ENCODE data around the gene PDE1A. TPM values are rescaled to one million over a fixed set of nuclear protein-coding genes. Genes with fewer than 3 reads are reported as not detected.

PDE1A gene
- total RNA-seq, 1 donor from 2014 or later = 1.9 TPM

DNA sequence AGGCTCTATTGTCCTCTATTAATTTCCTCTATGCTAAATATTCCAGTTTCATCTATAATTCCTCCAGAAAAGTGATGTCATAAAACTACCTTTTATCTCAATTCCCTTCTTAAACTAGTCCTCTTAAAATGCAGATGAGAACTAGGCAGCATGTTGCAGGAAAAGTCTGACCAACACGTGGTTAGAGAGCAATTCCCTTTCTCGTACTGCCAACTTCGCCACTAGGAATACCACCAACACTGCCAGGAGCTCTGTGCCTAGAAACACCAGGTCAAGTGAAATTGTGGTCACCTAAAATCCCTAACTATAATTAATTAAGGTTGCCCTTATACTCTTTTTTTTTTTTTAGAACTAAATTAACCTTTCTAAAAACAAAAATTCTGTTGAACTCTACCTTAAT lies 313.5 kb downstream of the PDE1A start:
- DNase-seq (ENCODE audit: low spot score in 2 of 2, unreplicated experiment in 2 of 2) = no peak
- H3K36me3 Mint-ChIP-seq = no peaks in the 10 kb centered on the region
- no peaks in the 10 kb centered on the region for H3K27me3 Mint-ChIP-seq (ENCODE audit: low read depth)
- peaks cover 19% of the 10 kb centered on the region for H3K4me1 Mint-ChIP-seq
- H3K9me3 Mint-ChIP-seq = no peaks in the 10 kb centered on the region
- H3K27ac Mint-ChIP-seq = no peak overlapping the region
- TF ChIP-seq CTCF (IDR thresholded peaks at IDR 0.05; ENCODE audit: unreplicated experiment) = no peak
- no peak overlapping the region for H3K4me3 Mint-ChIP-seq

DNA sequence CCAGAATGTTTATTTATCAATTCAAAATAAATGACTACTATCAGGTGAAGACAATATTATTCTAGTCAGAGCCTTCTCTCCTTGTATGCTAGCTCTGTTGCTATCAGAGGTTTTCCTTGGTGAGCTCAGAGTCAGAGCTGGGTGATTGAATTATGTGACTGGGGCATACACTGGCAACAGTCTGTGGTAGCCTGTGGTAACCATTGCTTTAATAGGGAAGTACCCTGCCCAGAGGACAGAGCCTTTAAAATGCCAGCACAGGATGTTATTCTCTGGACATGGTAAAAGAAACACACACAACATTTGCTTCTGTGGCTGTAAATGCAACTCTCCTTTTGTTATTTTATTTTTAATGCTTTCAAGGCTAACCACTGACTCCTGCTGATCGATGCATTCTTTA lies 316.5 kb downstream of the PDE1A start:
- H3K9me3 Mint-ChIP-seq = peaks cover 1% of the 10 kb centered on the region
- H3K27me3 Mint-ChIP-seq (ENCODE audit: low read depth) = no peaks in the 10 kb centered on the region
- no peak for DNase-seq (ENCODE audit: low spot score in 2 of 2, unreplicated experiment in 2 of 2)
- peaks cover 8% of the 10 kb centered on the region for H3K4me1 Mint-ChIP-seq
- H3K27ac Mint-ChIP-seq = no peak overlapping the region
- no peak for TF ChIP-seq CTCF (IDR thresholded peaks at IDR 0.05; ENCODE audit: unreplicated experiment)
- H3K36me3 Mint-ChIP-seq = no peaks in the 10 kb centered on the region
- no peak overlapping the region for H3K4me3 Mint-ChIP-seq

GRCh38 chr2:182103526-182103925 lies 323.3 kb downstream of the PDE1A start:
- Mint-ChIP-seq H3K9me3 (peaks cover 14% of the 10 kb centered on the region), H3K4me3 (no peak overlapping the region), H3K27me3 (ENCODE audit: low read depth) (no peaks in the 10 kb centered on the region), H3K27ac (no peak overlapping the region), H3K4me1 (no peaks in the 10 kb centered on the region), H3K36me3 (peaks cover 6% of the 10 kb centered on the region)
- no peak for TF ChIP-seq CTCF (IDR thresholded peaks at IDR 0.05; ENCODE audit: unreplicated experiment)
- no peak for DNase-seq (ENCODE audit: low spot score in 2 of 2, unreplicated experiment in 2 of 2)

GRCh38 chr2:182101263-182101662 lies 325.6 kb downstream of the PDE1A start:
- H3K36me3 Mint-ChIP-seq = peaks cover 6% of the 10 kb centered on the region
- H3K27me3 Mint-ChIP-seq (ENCODE audit: low read depth) = no peaks in the 10 kb centered on the region
- peaks cover 14% of the 10 kb centered on the region for H3K9me3 Mint-ChIP-seq
- DNase-seq (ENCODE audit: low spot score in 2 of 2, unreplicated experiment in 2 of 2) = no peak
- no peaks in the 10 kb centered on the region for H3K4me1 Mint-ChIP-seq
- H3K27ac Mint-ChIP-seq = no peak overlapping the region
- TF ChIP-seq CTCF (IDR thresholded peaks at IDR 0.05; ENCODE audit: unreplicated experiment) = peak; percentile 38
- no peak overlapping the region for H3K4me3 Mint-ChIP-seq

DNA sequence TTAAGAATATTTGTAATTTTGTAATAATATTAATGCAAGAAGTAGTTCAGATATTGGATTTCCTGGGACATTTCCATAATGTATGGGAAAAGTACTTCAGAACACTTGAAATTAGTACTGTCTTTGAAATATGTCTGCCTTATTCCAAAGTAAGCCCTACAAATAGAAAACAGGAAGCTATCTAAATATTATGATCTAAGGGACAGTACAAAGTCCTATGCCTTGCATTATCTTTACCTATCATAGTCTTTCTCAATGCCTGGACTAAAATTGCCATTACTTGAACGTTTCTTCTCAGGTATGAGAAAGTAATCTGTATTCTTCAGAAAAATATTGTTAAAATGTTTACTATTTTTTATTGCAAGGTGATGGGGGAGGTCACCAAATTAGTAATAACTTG lies 328.2 kb downstream of the PDE1A start:
- peaks cover 9% of the 10 kb centered on the region for H3K9me3 Mint-ChIP-seq
- no peaks in the 10 kb centered on the region for H3K27me3 Mint-ChIP-seq (ENCODE audit: low read depth)
- H3K36me3 Mint-ChIP-seq = peaks cover 4% of the 10 kb centered on the region
- no peak for DNase-seq (ENCODE audit: low spot score in 2 of 2, unreplicated experiment in 2 of 2)
- H3K4me3 Mint-ChIP-seq = no peak overlapping the region
- no peaks in the 10 kb centered on the region for H3K4me1 Mint-ChIP-seq
- H3K27ac Mint-ChIP-seq = no peak overlapping the region
- TF ChIP-seq CTCF (IDR thresholded peaks at IDR 0.05; ENCODE audit: unreplicated experiment) = no peak

GRCh38 chr2:182097571-182098164 lies 329.2 kb downstream of the PDE1A start:
- DNase-seq (ENCODE audit: low spot score in 2 of 2, unreplicated experiment in 2 of 2) = no peak
- Mint-ChIP-seq H3K9me3 (peaks cover 13% of the 10 kb centered on the region), H3K27me3 (ENCODE audit: low read depth) (no peaks in the 10 kb centered on the region), H3K4me1 (no peaks in the 10 kb centered on the region), H3K27ac (no peak overlapping the region), H3K36me3 (peaks cover 7% of the 10 kb centered on the region), H3K4me3 (no peak overlapping the region)
- TF ChIP-seq CTCF (IDR thresholded peaks at IDR 0.05; ENCODE audit: unreplicated experiment) = no peak

Measured in mesothelial cell of epicardium (in vitro differentiated cells).